A549 (cell line): ENCODE results near the gene C4orf50. TPM values are rescaled to one million over a fixed set of nuclear protein-coding genes. Genes with fewer than 3 reads are reported as not detected.

Experiments
- ATAC-seq, 2 experiments: fragments of 200-7000 bp in 1 of 2; fragments of >200 bp in 1 of 2; cut with Nextera tagmentation in 1 of 2; cut with Tn5 transposase in 1 of 2; 3 replicates each; pipeline versions ENCODE4 v1.8.0 to v1.9.1; 2018 to 2020; ENCODE audit warnings: mild to moderate bottlenecking in 1 of 2, moderate library complexity in 1 of 2
- CTCF ChIA-PET: fragments of 300-600 bp; sonication (Branson Sonifier 250); formaldehyde crosslinking; extraction: SDS; loops from one replicate; lab custom pipeline; 2021; ENCODE audit warnings: antibody characterized with exemption, inconsistent platforms; lab: Yijun Ruan, JAX
- POLR2A ChIA-PET: fragments of 350-600 bp; formaldehyde crosslinking; extraction: SDS; loops from one replicate; lab custom pipeline; 2021; ENCODE audit warnings: antibody characterized with exemption, inconsistent platforms; lab: Yijun Ruan, JAX
- DNase-seq, 2 experiments: peaks; one replicate each; pipeline versions ENCODE4 v3.0.0 to v3.0.0-alpha.2; 2011 to 2016; ENCODE audit warnings: low read depth in 1 of 2, low spot score in 1 of 2
- FAIRE-seq: peaks from 2 replicates; lab custom pipeline; 2011; peaks lifted over from hg19 to GRCh38; lab: Jason Lieb, UNC
- H3K27ac ChIP-seq, 2 experiments: fragments of >200 bp; sonication (Bioruptor Twin); formaldehyde crosslinking; 3 replicates each; pipeline ENCODE4 v1.5.1; 2016 to 2017
- H3K4me1 ChIP-seq: fragments of >200 bp; sonication (Bioruptor Twin); formaldehyde crosslinking; 3 replicates; pipeline ENCODE4 v1.6.1; 2016
- H3K4me2 ChIP-seq: fragments of >200 bp; sonication (Bioruptor Twin); formaldehyde crosslinking; 3 replicates; pipeline ENCODE4 v1.6.1; 2016
- H3K4me3 ChIP-seq: fragments of >200 bp; sonication (Bioruptor Twin); formaldehyde crosslinking; 3 replicates; pipeline ENCODE4 v1.5.1; 2016
- H3K9me3 ChIP-seq: fragments of >200 bp; sonication (Bioruptor Twin); formaldehyde crosslinking; 3 replicates; pipeline ENCODE4 v1.6.1; 2016
- ATOH8 ChIP-seq: fragments of 250-450 bp; sonication (Bioruptor Pico); IDR thresholded peaks from 2 replicates; pipeline ENCODE4 v1.5.0; 2020; ENCODE audit warnings: low read depth, mild to moderate bottlenecking, moderate library complexity
- BCL3 ChIP-seq: fragments of >200 bp; sonication (Bioruptor Twin); formaldehyde crosslinking; IDR thresholded peaks from 3 replicates; pipeline ENCODE4 v1.6.1; 2016
- CBX2 ChIP-seq: fragments of 200-600 bp; sonication (generic); IDR thresholded peaks from 2 replicates; pipeline ENCODE4 v1.6.1; 2016; ENCODE audit warnings: low read depth, mild to moderate bottlenecking, borderline replicate concordance
- CEBPB ChIP-seq, 2 experiments: fragments of >200 bp in 1 of 2; sonication (Bioruptor Twin) in 1 of 2; formaldehyde crosslinking in 1 of 2; IDR thresholded peaks; 2 replicates each; pipeline ENCODE4 v1.6.1; 2012 to 2016
- ESRRA ChIP-seq: fragments of 150-350 bp; IDR thresholded peaks from 2 replicates; pipeline ENCODE4 v1.6.1; 2014; ENCODE audit warnings: mild to moderate bottlenecking, low read length, borderline replicate concordance
- HES2 ChIP-seq: fragments of >200 bp; sonication (Bioruptor Twin); formaldehyde crosslinking; IDR thresholded peaks from 2 replicates; pipeline ENCODE4 v1.6.1; 2016
- HMGXB4 ChIP-seq: fragments of 250-450 bp; sonication (Bioruptor Pico); IDR thresholded peaks from 2 replicates; pipeline ENCODE4 v1.5.0; 2021; ENCODE audit warnings: mild to moderate bottlenecking, moderate library complexity, borderline replicate concordance
- HOXB5 ChIP-seq: fragments of 250-450 bp; sonication (Bioruptor Pico); IDR thresholded peaks from 2 replicates; pipeline ENCODE4 v1.5.0; 2020; ENCODE audit warnings: mild to moderate bottlenecking, moderate library complexity
- KDM5A ChIP-seq: fragments of 200-600 bp; sonication (generic); IDR thresholded peaks from 2 replicates; pipeline ENCODE4 v1.6.1; 2016; ENCODE audit warnings: antibody characterized with exemption, mild to moderate bottlenecking
- NFE2L2 ChIP-seq: fragments of 150-350 bp; conservative IDR thresholded peaks from 2 replicates; pipeline ENCODE4 v1.6.1; 2014; ENCODE audit warnings: low read length
- PBX3 ChIP-seq: IDR thresholded peaks from 2 replicates; pipeline ENCODE4 v1.6.1; 2012
- POLR2A ChIP-seq: IDR thresholded peaks from 2 replicates; pipeline ENCODE4 v1.6.1; 2012; ENCODE audit warnings: mild to moderate bottlenecking, low read length
- POLR2AphosphoS2 ChIP-seq: conservative IDR thresholded peaks from 2 replicates; pipeline ENCODE4 v1.6.1; 2012; ENCODE audit warnings: low read length, improper control_type of control experiment, inconsistent platforms
- RAD21 ChIP-seq, 2 experiments: fragments of >200 bp in 1 of 2; sonication (Bioruptor Twin) in 1 of 2; formaldehyde crosslinking in 1 of 2; IDR thresholded peaks in 1 of 2; conservative IDR thresholded peaks in 1 of 2; 2 replicates in 1 of 2; 3 replicates in 1 of 2; pipeline ENCODE4 v1.6.1; 2012 to 2018; ENCODE audit warnings: inconsistent platforms in 1 of 2
- RCOR1 ChIP-seq: fragments of 150-350 bp; IDR thresholded peaks from 2 replicates; pipeline ENCODE4 v1.6.1; 2014; ENCODE audit warnings: antibody characterized with exemption, low read length, low read depth
- RFX5 ChIP-seq: fragments of 450-650 bp; IDR thresholded peaks from 2 replicates; pipeline ENCODE4 v1.7.1; 2014; ENCODE audit warnings: antibody characterized with exemption, mild to moderate bottlenecking, moderate library complexity
- RNF2 ChIP-seq: fragments of 200-600 bp; sonication (generic); IDR thresholded peaks from 2 replicates; pipeline ENCODE4 v1.6.1; 2016; ENCODE audit warnings: low read depth, mild to moderate bottlenecking, antibody characterized with exemption, moderate library complexity, borderline replicate concordance
- TFCP2L1 ChIP-seq: fragments of 250-450 bp; sonication (Bioruptor Pico); IDR thresholded peaks from 2 replicates; pipeline ENCODE4 v1.5.0; 2021; ENCODE audit warnings: mild to moderate bottlenecking
- TP53 ChIP-seq: fragments of 250-450 bp; sonication (Bioruptor Pico); IDR thresholded peaks from 2 replicates; pipeline ENCODE4 v1.5.0; 2021; ENCODE audit warnings: mild to moderate bottlenecking, moderate library complexity
- WGBS: methylation state at CpG from one replicate; pipeline ENCODE4 v1.1.6; 2017; ENCODE audit errors: missing lambda C conversion rate; 5-methylcytosine and 5-hydroxymethylcytosine counted together
- polyA plus RNA-seq, 4 experiments: library from polyadenylated mRNA; depleted of rRNA in 3 of 4; stranded (reverse); fragments of >200 nt; fragmentation: RNase III in 1 of 4; extraction: RNeasy Plus Mini Kit Qiagen cat#74134 plus additional on column Dnase treatment in 1 of 4; gene quantifications; 2 replicates in 3 of 4; 3 replicates in 1 of 4; pipeline ENCODE4 v1.2.3, GENCODE V29; 2011 to 2017

C4orf50 gene
- polyA plus RNA-seq, 2 of the 4 experiments (the other 2 are of a cell fraction) = not detected

- POLR2A ChIA-PET = no interaction called here
- H3K27ac ChIP-seq = no peak overlapping the region
- ATAC-seq (no peak), DNase-seq (no peak), FAIRE-seq (no peak)
- H3K4me2 ChIP-seq = no peak overlapping the region
- TF ChIP-seq TFCP2L1 = no peak
- no peak for TF ChIP-seq PBX3
- no peak for TF ChIP-seq POLR2AphosphoS2
- no peak for TF ChIP-seq RCOR1
- no peak for TF ChIP-seq KDM5A
- TF ChIP-seq CBX2 = no peak
- TF ChIP-seq BCL3 = no peak
- TF ChIP-seq HMGXB4 = no peak
- no peak for TF ChIP-seq RFX5
- TF ChIP-seq HOXB5 (CRISPR knock-in tag) = no peak
- TF ChIP-seq NFE2L2 = no peak
- WGBS = 54% methylated on average over 9 of the region's 13 CpGs
- CTCF ChIA-PET = interaction anchor here (1.2 kb wide), 1 partner anchor 128 kb away, joined by 3 read pairs; no protein-coding TSS in a partner anchor
- H3K4me3 ChIP-seq = no peak overlapping the region
- no peaks in the 10 kb centered on the region for H3K4me1 ChIP-seq
- H3K9me3 ChIP-seq = no peaks in the 10 kb centered on the region
Observed at GRCh38 chr4:5870701-5871100, 147.5 kb downstream of the C4orf50 start.

- DNase-seq (no peak), FAIRE-seq (no peak), ATAC-seq (no peak)
- H3K9me3 ChIP-seq = no peaks in the 10 kb centered on the region
- 38% methylated on average over 9 of the region's 14 CpGs for WGBS
- TF ChIP-seq HES2 = no peak
- no peak for TF ChIP-seq NFE2L2
- TF ChIP-seq HOXB5 (CRISPR knock-in tag) = no peak
- no peak for TF ChIP-seq CEBPB (IDR thresholded peaks at IDR 0.05)
- no peak for TF ChIP-seq TP53 (CRISPR knock-in tag)
- no peak for TF ChIP-seq RAD21 (conservative IDR thresholded peaks at IDR 0.05 in 1 of 2, IDR thresholded peaks at IDR 0.05 in 1 of 2)
- no peak for TF ChIP-seq POLR2A
- no peak for TF ChIP-seq RNF2
- TF ChIP-seq ESRRA = no peak
- no peak for TF ChIP-seq ATOH8 (CRISPR knock-in tag)
- H3K27ac ChIP-seq = no peak overlapping the region
- no peaks in the 10 kb centered on the region for H3K4me1 ChIP-seq
- ChIA-PET POLR2A (no interaction called here), CTCF (interaction anchor here (0.6 to 1.2 kb wide), 2 partner anchors 45 to 129 kb away, joined by 3 read pairs; no protein-coding TSS in a partner anchor)
- H3K4me2 ChIP-seq = no peak overlapping the region
- no peak overlapping the region for H3K4me3 ChIP-seq
Observed at GRCh38 chr4:5869966-5870619, 148.1 kb downstream of the C4orf50 start.
